Measurements from ENCODE around the gene SLC5A8. TPM values are rescaled to one million over a fixed set of nuclear protein-coding genes. Genes with fewer than 3 reads are reported as not detected.

Gene SLC5A8
- total and polyA plus RNA-seq, 2 of the 4 experiments (the other 2 are of a cell fraction), result not detected

DNA sequence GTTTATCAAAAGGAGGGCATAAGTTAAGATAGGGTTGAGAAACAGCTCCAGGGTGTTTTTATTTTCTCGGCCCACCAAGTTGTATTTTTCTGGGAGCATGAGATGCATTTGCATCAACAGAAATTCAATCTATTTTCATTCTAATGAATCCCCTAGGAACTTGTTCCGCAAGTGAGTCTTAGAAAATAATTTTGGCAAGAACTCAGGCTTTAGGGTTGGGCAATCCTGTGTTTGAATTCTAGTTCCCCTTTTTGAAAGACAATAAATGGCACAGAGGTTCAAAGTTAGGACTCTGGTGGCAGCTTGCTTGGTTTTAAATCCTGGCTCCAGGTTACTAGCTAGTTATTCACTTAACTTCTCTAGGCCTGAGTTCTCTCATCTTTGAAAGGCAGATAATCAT is 23.7 kb downstream of the SLC5A8 start:
- H3K14ac ChIP-seq (replicated peaks; ENCODE audit: low read depth, low read length), result no peak overlapping the region
- BruUV-seq (replicated peaks), result no TSS peak
- in situ Hi-C loops (cut with MboI; ENCODE audit: low sequenced_read_pairs), result no loop called here

More for the DNA sequence above, 23.7 kb downstream of the SLC5A8 start:
- Histone ChIP-seq H2AK9ac (replicated peaks; ENCODE audit: low read depth, low read length, poor library complexity) (no peak overlapping the region), H3K9me1 (ENCODE audit: insufficient read depth, low read length) (no peaks in the 10 kb centered on the region), H3K79me1 (ENCODE audit: low read depth in 1 of 2, low read length in 2 of 2) (no peaks in the 10 kb centered on the region), H3K9me3 (ENCODE audit: control insufficient read depth, insufficient read depth, low read length) (no peaks in the 10 kb centered on the region), H3K4me2 (ENCODE audit: low read depth, low read length) (no peak overlapping the region), H4K8ac (ENCODE audit: low read depth in 2 of 2, low read length in 2 of 2) (no peak overlapping the region), H2BK15ac (ENCODE audit: low read depth, low read length) (no peak overlapping the region), H2AFZ (replicated peaks; ENCODE audit: low read length, poor library complexity) (no peak overlapping the region), H3K56ac (ENCODE audit: extremely low read depth, insufficient read depth, low read length) (no peak overlapping the region), H4K91ac (ENCODE audit: insufficient read depth, low read depth, low read length) (no peak overlapping the region), H3K23ac (ENCODE audit: low read depth, low read length) (no peak overlapping the region), H3K4ac (ENCODE audit: low read depth, low read length) (no peak overlapping the region), H2BK20ac (ENCODE audit: low read depth, low read length) (no peak overlapping the region), H2BK5ac (ENCODE audit: low read depth, low read length, poor library complexity, severe bottlenecking) (no peak overlapping the region), H3K4me1 (ENCODE audit: control insufficient read depth, insufficient read depth, low read length) (no peaks in the 10 kb centered on the region), H3K27ac (ENCODE audit: insufficient read depth, low read length) (no peak overlapping the region), H4K20me1 (ENCODE audit: insufficient read depth, low read length) (no peaks in the 10 kb centered on the region), H2BK120ac (ENCODE audit: low read depth, low read length) (no peak overlapping the region), H3K27me3 (ENCODE audit: control insufficient read depth, insufficient read depth, low read length) (no peaks in the 10 kb centered on the region), H3K9ac (ENCODE audit: low read depth, low read length) (no peak overlapping the region), H3K4me3 (ENCODE audit: insufficient read depth, low read depth, low read length) (no peak overlapping the region), H2AK5ac (ENCODE audit: low read depth, low read length) (no peak overlapping the region), H4K5ac (ENCODE audit: low read depth, low read length) (no peak overlapping the region), H3K18ac (ENCODE audit: low read depth, low read length) (no peak overlapping the region), H3K36me3 (ENCODE audit: control insufficient read depth, insufficient read depth, low read length) (no peaks in the 10 kb centered on the region)
- dilution Hi-C loops (cut with HindIII; ENCODE audit: low sequenced_read_pairs, unreplicated experiment) (no loop called here), intact Hi-C loops (cut with micrococcal nuclease) (no loop called here)
- CTCF ChIA-PET, result no interaction called here
- POLR2A ChIA-PET (ENCODE audit: unreplicated experiment), result no interaction called here
- ATAC-seq (ENCODE audit: low read depth), result no peak
- no peak for DNase-seq
- no CpG with 5 or more reads among the region's 2 CpGs for WGBS, 2 experiments (ENCODE audit: extremely low coverage in 2 of 2, insufficient read length in 1 of 2)
- TF ChIP-seq, protein P1, sequence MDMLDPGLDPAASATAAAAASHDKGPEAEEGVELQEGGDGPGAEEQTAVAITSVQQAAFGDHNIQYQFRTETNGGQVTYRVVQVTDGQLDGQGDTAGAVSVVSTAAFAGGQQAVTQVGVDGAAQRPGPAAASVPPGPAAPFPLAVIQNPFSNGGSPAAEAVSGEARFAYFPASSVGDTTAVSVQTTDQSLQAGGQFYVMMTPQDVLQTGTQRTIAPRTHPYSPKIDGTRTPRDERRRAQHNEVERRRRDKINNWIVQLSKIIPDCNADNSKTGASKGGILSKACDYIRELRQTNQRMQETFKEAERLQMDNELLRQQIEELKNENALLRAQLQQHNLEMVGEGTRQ (IDR thresholded peaks at IDR 0.05; ENCODE audit: low read depth, low read length), result no peak
- TF ChIP-seq POLR2A (IDR thresholded peaks at IDR 0.05; ENCODE audit: low read depth, low read length), result no peak

Measured in IMR-90 (cell line).